Osteoblast (primary cell): ENCODE results near the gene TBRG4. TPM values are rescaled to one million over a fixed set of nuclear protein-coding genes. Genes with fewer than 3 reads are reported as not detected.
A peak's percentile ranks its signal among the peaks of the same experiment; 100 is the strongest.

Experiments
- DNase-seq: peaks from one replicate; pipeline ENCODE4 v3.0.0; 2011; ENCODE audit warnings: low spot score, mixed read lengths; ENCODE audit not compliant: insufficient read length; ENCODE audit errors: missing footprints
- H2AFZ ChIP-seq: 2 replicates; pipeline ENCODE4 v1.6.0; 2011; ENCODE audit warnings: mild to moderate bottlenecking, low read length
- H3K27ac ChIP-seq: 2 replicates; pipeline ENCODE4 v1.5.1; 2011; ENCODE audit warnings: mild to moderate bottlenecking, low read depth, low read length, moderate library complexity
- H3K27me3 ChIP-seq: 2 replicates; pipeline ENCODE4 v1.6.0; 2012; ENCODE audit warnings: mild to moderate bottlenecking, control low read depth, inconsistent platforms, low read length, moderate library complexity; ENCODE audit not compliant: insufficient read depth
- H3K36me3 ChIP-seq: 2 replicates; pipeline ENCODE4 v1.5.1; 2011; ENCODE audit warnings: mild to moderate bottlenecking, low read length, control low read depth, moderate library complexity; ENCODE audit not compliant: insufficient read depth
- H3K4me1 ChIP-seq: 2 replicates; pipeline ENCODE4 v1.5.1; 2011; ENCODE audit warnings: mild to moderate bottlenecking, low read length, control low read depth, moderate library complexity; ENCODE audit not compliant: insufficient read depth
- H3K4me2 ChIP-seq: 2 replicates; pipeline ENCODE4 v1.6.0; 2011; ENCODE audit warnings: mild to moderate bottlenecking, low read length; ENCODE audit not compliant: insufficient read depth
- H3K4me3 ChIP-seq: fragments of 200-600 bp; sonication (generic); 3 replicates; pipeline ENCODE4 v1.5.1; 2012; ENCODE audit warnings: mild to moderate bottlenecking, low read length, inconsistent platforms; ENCODE audit not compliant: insufficient read depth
- H3K79me2 ChIP-seq: 2 replicates; pipeline ENCODE4 v1.6.0; 2012; ENCODE audit warnings: mild to moderate bottlenecking, low read length, control low read depth, inconsistent platforms; ENCODE audit not compliant: insufficient read depth
- H3K9me3 ChIP-seq: 2 replicates; pipeline ENCODE4 v1.5.1; 2011; ENCODE audit warnings: low read depth, low read length, control low read depth
- H4K20me1 ChIP-seq: 2 replicates; pipeline ENCODE4 v1.6.0; 2012; ENCODE audit warnings: mild to moderate bottlenecking, low read length, control low read depth; ENCODE audit not compliant: insufficient read depth
- total RNA-seq: library from RNA; depleted of rRNA; stranded (reverse); fragments of >200 nt; gene quantifications from 2 replicates; pipeline ENCODE4 v1.2.3, GENCODE V29; 2012
- TF ChIP-seq, protein P1 (sequence below): IDR thresholded peaks from 2 replicates; pipeline ENCODE4 v1.5.1; 2011; ENCODE audit warnings: mild to moderate bottlenecking, low read depth, low read length, moderate library complexity; ENCODE audit errors: extremely low read depth

TBRG4 gene
- total RNA-seq, 1 donor = 43.1 TPM

DNA sequence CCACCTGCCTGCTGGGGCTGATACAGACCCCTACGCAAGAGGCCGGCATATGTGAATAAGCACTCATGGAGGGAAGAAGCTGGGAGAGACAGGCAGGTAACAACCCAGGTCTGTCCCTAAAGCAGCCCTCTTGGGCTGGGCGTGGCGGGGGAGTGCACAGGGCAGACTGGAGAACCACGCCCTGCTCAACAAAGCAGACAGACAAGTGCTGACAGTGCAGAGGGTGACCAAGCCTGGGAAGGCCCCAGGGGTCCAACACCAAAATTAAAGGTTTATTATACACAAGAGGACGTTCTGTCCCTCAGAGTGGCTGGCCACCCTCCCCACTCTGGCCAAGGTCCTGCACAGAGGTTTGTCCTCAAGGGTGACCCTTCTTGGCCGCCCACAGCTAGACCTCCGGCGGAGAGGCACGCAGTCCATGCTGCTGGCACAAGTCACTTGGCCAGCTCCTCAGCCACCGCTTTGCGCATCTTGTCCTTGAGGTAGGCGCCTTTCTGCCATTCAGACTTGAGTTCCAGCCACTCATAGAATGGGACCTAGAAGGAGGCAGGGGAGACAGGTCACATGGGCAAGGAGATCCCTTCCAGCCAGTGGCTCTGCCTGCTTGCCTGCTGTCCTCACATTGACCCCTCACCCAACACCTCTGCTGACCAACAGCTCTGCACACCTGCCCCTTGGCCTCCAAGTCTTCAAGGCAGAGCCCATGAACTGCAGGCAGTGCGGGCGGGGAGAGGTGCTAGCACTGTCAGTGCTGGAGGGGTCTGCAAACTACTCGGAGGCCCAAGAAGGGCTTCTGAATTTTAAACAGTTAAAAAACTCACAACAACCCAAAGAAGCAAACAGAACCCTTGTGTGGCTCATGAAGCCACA lies 11.4 kb downstream of the TBRG4 start:
- TF ChIP-seq, protein P1, sequence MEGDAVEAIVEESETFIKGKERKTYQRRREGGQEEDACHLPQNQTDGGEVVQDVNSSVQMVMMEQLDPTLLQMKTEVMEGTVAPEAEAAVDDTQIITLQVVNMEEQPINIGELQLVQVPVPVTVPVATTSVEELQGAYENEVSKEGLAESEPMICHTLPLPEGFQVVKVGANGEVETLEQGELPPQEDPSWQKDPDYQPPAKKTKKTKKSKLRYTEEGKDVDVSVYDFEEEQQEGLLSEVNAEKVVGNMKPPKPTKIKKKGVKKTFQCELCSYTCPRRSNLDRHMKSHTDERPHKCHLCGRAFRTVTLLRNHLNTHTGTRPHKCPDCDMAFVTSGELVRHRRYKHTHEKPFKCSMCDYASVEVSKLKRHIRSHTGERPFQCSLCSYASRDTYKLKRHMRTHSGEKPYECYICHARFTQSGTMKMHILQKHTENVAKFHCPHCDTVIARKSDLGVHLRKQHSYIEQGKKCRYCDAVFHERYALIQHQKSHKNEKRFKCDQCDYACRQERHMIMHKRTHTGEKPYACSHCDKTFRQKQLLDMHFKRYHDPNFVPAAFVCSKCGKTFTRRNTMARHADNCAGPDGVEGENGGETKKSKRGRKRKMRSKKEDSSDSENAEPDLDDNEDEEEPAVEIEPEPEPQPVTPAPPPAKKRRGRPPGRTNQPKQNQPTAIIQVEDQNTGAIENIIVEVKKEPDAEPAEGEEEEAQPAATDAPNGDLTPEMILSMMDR = no peak
- Histone ChIP-seq H3K4me1 (no peaks in the 10 kb centered on the region), H3K27ac (no peak overlapping the region), H3K79me2 (peaks cover 4% of the 10 kb centered on the region), H3K4me3 (no peak overlapping the region), H2AFZ (no peak overlapping the region), H3K36me3 (peaks cover 60% of the 10 kb centered on the region), H3K9me3 (no peaks in the 10 kb centered on the region), H3K27me3 (no peaks in the 10 kb centered on the region), H4K20me1 (peaks cover 19% of the 10 kb centered on the region), H3K4me2 (no peak overlapping the region)
- DNase-seq = peak; percentile 23

- Histone ChIP-seq H3K4me2 (no peak overlapping the region), H3K79me2 (no peaks in the 10 kb centered on the region), H3K36me3 (peaks cover 51% of the 10 kb centered on the region), H4K20me1 (peaks cover 12% of the 10 kb centered on the region), H3K4me3 (no peak overlapping the region), H3K9me3 (no peaks in the 10 kb centered on the region), H3K4me1 (no peaks in the 10 kb centered on the region), H3K27ac (no peak overlapping the region), H2AFZ (no peak overlapping the region), H3K27me3 (no peaks in the 10 kb centered on the region)
- TF ChIP-seq, protein P1 = no peak
- DNase-seq = peak; percentile 66
These were observed 12.3 kb downstream of the TBRG4 start for GRCh38 chr7:45098983-45099839.

- H3K27ac ChIP-seq = no peak overlapping the region
- peaks cover 3% of the 10 kb centered on the region for H3K4me1 ChIP-seq
- TF ChIP-seq, protein P1 = no peak
- H3K4me2 ChIP-seq = no peak overlapping the region
- no peak overlapping the region for H3K4me3 ChIP-seq
- no peak overlapping the region for H2AFZ ChIP-seq
- H3K79me2 ChIP-seq = no peaks in the 10 kb centered on the region
- peak; percentile 81 for DNase-seq
- peaks cover 9% of the 10 kb centered on the region for H3K27me3 ChIP-seq
- no peaks in the 10 kb centered on the region for H3K9me3 ChIP-seq
- no peaks in the 10 kb centered on the region for H4K20me1 ChIP-seq
- H3K36me3 ChIP-seq = no peaks in the 10 kb centered on the region
These were observed 18.6 kb downstream of the TBRG4 start for GRCh38 chr7:45092931-45093235.
